AG09319 (cell line): ENCODE results near the gene CARD9.

Experiments
- DNase-seq: peaks from one replicate; pipeline ENCODE4 v3.0.0-alpha.2; 2010; ENCODE audit warnings: low read depth; ENCODE audit errors: extremely low read depth
- CTCF ChIP-seq: IDR thresholded peaks from 2 replicates; pipeline ENCODE4 v1.5.1; 2011; ENCODE audit warnings: low read depth, mild to moderate bottlenecking, inconsistent platforms, low read length, moderate library complexity

CARD9 gene

GRCh38 chr9:136373300-136374182 lies at the start of gene CARD9:
CARD9 (minus strand) TSS chr9:136373669; CDS start chr9:136372078, 1,591 bp downstream.
- no peak for TF ChIP-seq CTCF
- no peak for DNase-seq

- no peak for TF ChIP-seq CTCF
- DNase-seq = no peak
These were observed 49.4 kb upstream of the CARD9 start for GRCh38 chr9:136422876-136423275.

GRCh38 chr9:136421791-136422190 lies 48.3 kb upstream of the CARD9 start:
- TF ChIP-seq CTCF = no peak
- no peak for DNase-seq

- no peak for DNase-seq
- no peak for TF ChIP-seq CTCF
These were observed 45.6 kb upstream of the CARD9 start for GRCh38 chr9:136419092-136419420.

GRCh38 chr9:136418182-136419091 lies 45.0 kb upstream of the CARD9 start:
- no peak for DNase-seq
- no peak for TF ChIP-seq CTCF

GRCh38 chr9:136416914-136417313 lies 43.4 kb upstream of the CARD9 start:
- DNase-seq = no peak
- TF ChIP-seq CTCF = no peak

GRCh38 chr9:136416427-136416826 lies 43.0 kb upstream of the CARD9 start:
- TF ChIP-seq CTCF = no peak
- DNase-seq = no peak
